Activated CD8-positive, alpha-beta memory T cell treated with anti-CD3 and anti-CD28 coated beads, Interleukin-2, amount 50 U/mL, for 48 hours (primary cell): Measurements from ENCODE around the gene STK24.
A peak's percentile ranks its signal among the peaks of the same experiment; 100 is the strongest.

Experiments used
- DNase-seq: peaks from one replicate; pipeline ENCODE4 v3.0.0-alpha.2; 2020

The STK24 gene

DNA sequence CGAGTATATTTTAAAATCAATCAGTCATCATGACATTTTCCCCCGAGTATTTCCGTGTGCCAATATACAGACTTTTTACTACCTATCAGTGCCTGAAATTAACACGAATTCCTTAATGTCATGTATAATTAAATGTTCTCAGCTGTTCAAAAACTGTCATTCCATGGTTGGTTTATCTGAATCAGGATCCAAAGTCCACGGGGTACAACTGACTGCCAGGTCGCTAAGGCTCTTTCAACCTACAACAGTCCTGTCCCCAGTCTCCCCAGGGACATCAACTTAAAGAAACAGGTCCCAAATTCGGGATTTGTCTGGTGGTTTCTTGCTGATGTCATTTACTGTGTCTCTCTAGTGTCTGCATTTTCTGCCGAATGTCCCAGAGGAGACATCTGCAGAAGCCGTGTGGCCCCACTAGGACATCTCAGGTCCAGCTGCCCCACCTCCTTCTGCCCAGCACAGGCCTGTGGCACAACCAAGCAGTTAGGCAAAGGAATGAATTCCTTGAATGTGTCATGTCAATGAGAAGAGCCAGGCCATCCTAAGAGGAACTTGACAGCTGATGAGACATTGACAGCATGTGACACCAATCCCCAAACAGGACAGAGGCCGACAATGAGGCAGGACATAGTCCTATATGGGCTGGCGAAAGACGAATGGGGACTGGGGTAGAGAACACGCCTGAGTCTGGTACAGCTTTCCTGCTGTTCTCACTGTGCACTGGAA, 109.5 kb downstream of the STK24 start:
- no peak for DNase-seq

DNA sequence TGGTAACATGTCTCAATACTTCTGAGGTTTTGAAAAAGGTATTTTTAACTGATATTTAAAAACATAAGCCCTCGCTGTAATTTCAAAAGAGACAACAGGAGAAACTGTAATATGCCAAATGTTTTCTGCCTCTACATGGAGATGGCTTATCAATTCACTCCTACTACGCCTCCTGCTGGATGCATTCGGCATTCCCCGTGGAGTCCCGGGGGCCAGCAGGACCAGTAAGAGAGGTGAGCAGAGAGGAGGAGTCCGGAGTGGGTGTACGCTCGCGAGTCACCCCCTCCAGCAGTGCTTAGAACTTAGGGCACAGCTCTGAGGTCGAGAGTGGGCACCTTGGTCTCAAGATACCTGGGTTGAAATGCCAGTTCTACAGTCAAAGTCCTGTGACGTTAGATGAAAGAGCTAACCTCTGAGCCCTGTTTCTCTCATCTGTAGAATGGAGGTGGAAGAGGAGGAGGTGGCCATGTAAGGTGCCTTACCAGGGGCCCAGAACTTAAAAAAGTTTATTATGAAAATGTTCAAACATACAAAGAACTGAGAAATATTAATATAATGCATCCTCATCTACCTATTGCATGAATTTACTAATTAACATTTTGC, 110.2 kb downstream of the STK24 start:
- peak; percentile 74 for DNase-seq

DNA sequence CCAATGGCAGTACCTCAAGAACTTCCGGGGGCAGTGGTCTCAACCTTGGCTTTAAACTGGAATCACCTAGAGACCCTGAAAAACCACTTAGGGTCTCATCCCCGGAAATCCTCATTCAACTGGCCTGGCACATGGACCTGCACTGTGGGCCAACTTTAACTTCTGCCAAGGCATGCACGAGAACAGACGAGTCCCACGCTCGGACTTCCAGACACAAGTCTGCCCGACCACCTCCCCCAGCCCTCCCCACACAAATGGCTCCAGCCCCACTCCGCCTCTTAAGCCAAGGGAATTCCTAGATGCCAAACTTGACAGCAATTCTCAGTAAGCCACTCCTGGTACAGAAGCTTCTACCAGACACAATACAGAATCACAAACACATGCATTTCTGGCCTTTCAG, 114.0 kb downstream of the STK24 start:
- no peak for DNase-seq

DNA sequence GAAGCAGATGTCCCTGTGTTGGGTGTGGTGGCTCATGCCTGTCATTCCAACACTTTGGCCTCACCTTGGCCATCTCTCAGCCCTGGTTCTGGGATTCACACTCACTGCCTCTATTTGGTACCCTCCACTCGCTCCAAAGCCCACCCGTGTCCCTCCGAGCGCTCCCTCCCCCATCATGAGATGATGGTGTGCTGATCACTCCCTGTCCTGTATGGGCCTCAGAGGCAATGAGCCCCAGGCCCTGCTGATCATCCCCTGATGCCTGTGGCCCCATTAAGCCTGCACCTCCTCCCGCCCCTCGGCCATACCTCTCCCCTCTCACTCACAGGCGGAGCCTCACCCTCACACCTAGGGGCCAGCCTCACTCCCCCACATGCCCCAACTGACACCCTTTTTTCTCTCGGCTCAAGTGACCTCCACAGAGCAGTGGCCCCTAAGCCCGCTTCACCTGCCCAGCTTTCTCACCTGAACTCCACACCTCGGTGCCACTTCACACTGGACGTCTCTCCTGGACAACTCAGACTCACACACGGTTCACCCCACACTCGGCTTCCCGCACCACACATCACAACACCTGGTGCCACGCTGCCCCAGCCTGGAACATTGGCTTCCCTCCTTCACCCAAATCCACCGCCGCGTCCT, 114.5 kb downstream of the STK24 start:
- DNase-seq: no peak

DNA sequence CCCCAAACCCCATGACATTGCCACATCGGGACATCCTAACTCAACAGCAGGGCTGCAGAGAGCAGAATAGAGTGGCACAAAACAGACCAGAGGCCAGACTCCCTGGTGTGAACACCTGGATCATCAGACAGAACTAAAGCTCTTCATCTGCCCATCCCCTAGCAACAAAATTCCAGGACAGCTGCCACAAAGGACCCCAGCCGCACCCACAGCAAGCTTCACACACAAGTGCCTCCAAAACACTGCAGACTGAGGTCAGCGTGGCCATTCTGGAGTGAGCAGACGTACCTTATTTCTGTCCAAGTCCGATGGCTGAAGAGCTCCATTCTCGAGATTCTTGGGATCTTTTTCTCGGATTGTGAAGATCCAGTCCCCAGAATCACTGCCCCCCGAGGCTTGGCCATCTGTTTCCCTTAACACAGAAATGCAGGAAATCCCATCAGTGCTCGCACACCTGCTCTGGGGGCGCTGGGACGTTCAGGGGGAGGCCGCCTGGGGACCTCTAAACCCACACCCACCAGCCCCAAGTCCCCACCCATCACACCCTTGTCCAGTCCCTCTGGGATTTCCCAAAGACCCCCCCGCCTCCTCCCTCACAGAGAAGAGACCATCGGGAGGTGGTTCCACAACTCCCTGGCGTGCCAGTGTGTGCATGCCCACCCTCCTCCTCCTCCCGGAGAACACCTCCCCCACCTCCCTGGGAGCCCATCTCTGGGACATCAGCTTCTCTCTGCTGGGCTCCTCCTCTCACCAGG, 115.2 kb downstream of the STK24 start:
- DNase-seq: no peak

DNA sequence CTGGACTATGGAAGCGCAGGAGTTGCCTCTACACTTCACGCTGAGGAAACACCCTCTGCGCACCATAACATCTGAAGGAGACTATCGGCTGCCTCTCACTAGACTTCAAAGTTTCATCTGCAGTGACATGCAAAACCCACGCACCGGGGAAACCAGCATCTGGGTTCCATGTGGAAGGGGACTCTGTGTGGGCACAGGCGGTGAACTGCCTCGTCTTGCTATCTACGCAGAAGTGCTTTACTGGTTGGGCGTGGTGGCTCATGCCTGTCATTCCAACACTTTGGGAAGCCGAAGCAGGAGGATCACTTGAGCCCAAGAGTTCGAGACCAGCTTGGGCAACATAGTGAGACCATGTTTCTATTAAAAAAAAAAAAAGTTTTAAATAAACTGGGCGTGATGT, 116.4 kb downstream of the STK24 start:
- no peak for DNase-seq

DNA sequence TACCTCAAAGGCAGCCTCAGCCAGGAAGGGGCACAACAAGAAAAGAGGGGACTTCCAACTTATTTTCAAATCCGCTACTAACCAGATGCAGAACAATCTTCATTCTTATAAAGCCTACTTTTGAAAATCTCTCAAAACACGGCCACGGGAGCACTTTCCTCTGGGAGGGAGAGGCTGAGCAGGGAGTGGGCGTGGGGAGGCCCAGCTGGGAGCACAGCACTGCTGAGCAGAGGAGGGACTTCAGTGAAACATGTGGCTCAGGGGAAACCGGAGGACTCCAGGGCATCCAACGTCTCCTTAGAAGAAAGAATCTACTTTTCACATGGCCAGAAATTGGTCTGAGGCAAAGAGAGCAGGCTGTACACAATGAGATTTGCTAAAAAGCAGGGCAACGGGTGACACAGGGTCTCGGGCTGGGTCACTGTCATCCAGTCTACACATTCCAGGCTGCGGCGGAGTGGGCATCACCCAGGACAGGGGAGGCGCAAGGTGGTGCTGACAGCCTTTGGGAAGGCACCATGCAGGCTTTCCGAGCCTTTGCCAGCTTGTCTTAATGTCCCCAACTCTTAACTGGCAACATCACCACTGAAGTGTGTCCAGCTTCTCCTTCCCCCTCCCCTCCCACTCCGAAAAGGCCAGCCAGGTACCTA, 117.1 kb downstream of the STK24 start:
- DNase-seq: no peak

DNA sequence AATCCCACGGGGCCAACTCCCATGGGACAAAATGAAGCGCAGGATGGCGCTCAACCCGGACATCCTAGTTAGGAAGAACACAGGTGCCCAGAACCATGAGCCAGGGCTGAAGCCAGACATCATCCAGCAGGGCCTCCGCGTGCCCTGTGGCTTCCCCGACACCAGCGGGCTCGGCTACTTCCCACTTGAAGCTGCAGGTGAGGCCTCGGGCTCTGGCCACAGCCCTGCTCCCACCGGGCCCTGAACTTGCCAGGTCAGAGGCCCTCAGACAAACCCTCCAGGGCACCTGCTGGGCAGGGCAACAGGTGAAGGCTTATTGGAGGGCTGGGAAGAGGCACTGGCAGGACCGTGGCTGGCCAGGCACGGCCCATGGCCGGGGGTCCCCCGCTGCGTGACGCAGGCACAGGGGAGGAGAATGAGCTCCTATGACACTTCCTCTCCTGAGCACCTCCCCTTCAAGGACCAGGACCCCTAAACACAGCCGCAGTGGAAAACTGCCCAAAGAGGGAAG, 117.7 kb downstream of the STK24 start:
- no peak for DNase-seq

DNA sequence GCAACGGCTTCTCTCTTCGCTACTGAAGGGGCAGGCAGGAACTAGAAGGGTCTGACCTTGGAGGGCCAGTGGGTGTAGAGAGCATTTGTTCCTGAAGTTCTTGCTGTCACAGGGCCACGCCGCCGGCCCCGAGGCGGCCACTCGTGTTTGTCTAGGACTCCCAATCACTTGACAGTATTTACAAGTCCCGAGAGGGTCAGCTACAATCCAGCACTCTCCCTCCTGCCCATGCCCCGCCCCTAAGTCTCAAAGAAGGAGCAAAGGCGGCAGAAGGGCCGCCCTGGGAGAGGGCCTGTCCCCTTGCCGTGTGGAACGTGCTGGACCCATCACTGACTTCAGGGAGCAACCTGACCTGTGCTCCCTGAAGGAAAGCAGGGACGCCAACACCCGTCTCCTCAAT, 118.5 kb downstream of the STK24 start:
- DNase-seq: no peak

DNA sequence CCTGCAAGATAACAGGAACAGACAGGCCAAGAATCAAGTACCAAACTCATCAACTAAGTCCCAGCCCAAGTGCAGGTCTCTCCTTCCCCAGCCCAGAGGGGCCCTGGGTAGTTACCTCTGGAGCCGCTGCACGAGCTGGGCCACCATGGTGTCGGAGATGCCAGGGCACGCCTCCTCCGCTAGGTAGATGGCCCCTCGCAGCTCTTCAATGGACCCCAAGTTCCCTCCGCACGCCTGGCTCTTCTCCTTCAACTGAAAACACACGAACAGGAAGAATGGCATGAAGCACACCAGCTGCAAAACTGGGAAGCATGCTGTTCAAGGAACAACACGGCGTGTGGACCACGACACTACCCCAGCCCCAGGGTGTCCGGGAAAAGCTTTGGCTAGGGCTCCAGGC, 119.9 kb downstream of the STK24 start:
- no peak for DNase-seq

DNA sequence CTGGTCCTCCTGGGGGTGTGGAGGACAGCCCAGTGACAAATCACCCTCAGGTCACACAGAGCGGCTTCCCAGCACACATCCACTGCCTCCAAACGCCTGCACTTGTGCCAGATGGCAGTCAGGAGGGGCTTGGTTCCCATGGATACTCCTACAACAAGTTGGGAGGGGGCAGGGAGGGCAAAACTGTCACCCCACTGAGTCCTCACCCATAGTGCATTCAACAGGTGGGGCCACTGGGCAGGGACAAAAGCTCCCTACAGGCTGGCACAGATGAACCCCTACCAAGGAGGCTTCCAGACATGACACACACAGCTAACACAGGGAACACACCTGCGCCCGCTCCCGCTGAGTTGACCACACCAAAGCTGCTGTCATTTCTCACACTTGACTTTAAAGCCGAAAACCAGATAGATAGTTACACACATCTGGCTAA, 120.5 kb downstream of the STK24 start:
- DNase-seq: no peak

DNA sequence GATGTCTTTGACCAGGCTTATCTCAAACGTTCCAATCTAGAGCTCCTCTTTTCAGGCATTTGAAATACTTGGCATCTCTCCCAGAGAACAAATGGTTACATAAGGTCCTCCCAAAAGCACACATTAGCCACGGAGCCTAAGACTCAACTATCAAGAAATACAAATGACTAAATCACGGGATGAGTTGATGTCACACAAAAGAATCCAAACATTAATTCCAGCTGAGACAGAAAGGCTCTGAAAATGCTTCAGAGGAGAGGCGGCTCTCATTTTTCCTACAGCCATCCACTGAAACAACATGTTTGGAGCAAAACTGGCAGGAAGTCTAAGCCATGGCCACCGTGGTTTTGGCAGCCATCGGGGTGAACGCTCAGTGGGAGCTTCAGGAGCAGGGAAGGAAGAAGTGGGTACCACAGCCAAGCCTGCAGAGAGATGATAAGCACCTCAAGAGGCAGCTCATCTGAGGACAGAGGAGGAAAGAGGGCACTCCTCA, 122.5 kb downstream of the STK24 start:
- no peak for DNase-seq

DNA sequence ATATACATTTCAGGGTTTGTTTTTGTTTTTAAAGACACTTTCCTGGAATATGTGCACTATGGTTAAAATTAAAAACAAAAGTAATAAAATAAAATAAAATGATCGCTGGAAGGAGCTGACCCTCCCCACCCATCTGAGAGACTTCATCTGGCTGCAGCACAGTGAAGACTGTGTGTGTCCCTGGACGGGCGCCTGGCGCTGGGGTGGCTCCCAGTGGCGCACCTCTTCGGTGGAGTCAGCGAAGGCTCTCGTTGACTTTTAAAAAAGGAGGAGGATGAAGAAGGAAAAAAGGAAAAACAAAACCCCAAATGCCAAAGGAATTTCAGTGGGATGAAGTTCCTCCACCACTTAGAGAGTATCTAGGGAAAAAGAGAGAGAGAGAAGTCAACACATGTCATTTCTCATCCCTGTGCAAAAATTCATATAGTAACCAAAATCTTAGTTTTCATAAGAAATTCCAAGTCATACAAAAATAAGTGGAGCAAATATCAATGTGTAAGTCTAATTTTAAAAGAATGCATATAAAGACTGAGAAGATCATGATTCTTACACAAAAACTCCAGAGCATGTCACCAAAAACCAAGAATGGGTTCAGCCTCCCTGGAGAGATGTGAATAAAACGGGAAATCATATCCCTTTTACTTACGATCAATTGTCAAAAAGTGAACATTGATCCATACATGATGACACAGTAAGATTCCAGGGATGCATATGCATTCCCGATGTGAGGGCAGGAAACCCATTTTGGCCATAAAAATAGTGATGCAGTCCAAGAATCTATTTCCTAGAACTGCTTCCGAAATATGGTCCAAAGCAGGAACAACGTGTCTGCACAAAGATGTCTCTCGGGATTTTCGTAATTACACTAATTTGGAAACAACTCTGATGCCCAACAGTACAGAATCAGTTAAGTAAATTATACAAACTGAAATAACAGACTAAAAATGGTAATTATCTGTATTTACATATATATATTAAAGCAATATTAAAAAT, 123.8 kb downstream of the STK24 start:
- DNase-seq: no peak

DNA sequence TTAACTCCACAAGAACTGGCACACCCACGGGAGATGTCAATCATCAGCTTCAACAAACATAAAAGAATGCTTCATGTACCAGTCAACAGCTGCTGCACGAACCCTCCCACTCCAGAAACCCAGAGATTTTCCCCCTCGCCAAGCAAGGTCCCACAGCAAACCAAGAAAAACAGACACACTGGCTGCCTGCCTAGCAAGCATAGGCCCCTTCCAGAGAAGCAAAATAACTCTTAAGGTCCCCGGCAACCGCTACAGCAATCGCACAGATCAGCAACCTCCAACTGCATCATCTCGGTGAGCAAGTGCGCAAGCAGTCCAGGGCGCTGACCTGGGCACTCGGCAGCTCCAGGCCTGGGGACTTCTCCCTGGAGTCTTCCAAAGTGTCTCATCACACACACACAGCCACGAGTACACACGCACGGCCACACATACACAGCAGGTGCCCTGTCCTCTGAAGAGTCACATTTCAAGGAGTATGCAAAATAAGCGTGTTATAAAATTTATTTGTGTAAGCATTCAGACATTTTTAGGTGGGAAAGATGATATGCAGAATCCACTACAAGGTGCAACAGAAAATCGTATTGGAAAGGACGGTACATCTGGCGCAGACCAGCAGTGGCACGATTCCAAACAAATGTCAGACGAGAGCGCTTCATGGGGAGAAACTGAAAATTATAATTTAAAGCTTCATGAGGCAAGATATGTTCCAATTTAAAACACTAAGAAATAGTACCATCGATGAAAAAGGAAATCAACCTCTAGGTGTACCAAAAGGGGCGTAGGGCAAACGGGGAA, 125.0 kb downstream of the STK24 start:
- no peak for DNase-seq

DNA sequence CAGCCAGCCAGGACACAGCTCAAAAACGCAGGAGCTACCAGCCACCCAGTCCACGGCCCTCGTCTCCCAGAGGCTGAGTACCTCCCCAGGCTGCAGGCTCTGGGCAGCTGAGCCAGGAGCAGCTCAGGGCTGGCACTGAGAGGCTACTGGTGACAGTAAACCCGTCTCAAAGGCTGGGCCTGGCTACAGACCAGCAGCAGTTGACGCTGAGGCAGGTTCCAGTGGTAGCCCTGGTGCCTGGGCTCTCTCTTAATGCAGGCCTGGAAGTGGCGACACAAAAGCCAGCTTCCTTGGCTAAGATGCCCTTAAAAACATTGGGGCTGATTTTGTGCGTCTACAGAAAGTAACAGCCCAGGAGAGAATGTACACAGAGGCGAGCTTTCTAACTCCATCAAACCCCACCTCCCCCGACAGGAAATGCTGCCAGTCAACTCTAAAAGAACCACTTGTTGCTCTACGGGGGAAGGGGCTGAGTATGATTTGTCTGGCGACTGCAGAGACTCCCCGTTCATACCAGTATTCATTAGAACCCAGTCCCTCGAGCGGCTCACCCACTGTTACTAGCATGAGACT, 126.3 kb downstream of the STK24 start:
- no peak for DNase-seq

DNA sequence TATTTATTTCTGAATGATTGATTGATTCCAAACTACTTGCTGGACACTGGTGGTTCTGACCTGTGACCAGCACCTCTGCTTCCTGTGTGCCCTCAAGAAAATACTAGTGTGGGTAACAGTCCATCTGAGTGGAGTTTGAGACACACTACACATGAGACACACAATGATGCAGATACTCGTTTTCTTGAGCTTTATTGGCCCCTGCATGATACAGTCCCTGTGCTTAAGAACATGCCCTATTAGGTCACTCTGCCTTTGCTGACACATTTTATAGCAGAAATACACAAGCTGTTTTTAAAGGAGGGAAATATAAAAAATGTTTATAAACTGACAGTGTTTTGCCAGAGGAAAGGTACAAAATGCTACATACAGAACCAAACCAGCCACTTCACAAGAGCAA, 126.9 kb downstream of the STK24 start:
- DNase-seq: no peak

DNA sequence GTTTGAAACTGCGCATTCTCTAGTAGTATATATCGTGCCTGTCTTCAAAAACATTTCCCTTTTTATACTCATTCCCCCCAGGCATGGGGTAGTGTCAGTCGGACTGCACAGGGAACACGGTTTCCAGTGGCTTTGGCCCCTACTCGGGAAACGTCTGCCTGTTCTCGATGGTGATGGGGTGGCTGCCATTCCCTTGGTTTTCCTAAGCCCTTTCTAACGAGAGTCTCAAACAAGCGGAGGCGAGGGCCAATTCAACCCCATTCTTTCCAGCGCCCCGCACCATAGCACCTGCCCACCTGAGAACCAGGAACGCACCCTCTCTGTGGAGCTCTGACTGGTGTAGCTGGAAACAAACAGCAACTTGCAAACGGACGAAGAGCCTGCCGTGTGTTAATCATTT, 127.6 kb downstream of the STK24 start:
- DNase-seq: no peak

DNA sequence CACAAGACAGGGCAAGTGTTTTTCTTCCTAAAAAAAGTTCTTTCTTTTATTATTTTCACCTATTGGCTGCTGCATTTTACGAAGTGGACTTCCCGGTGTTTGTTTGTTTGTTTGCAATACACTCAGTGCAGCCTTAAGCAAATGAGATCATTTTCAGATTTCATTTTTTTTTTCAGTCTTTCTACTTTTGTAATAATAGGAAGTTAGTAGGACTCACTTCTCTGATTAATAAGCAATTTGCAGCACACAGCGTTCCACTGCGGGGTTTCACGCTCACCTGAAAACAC, 128.3 kb downstream of the STK24 start:
- DNase-seq: no peak

DNA sequence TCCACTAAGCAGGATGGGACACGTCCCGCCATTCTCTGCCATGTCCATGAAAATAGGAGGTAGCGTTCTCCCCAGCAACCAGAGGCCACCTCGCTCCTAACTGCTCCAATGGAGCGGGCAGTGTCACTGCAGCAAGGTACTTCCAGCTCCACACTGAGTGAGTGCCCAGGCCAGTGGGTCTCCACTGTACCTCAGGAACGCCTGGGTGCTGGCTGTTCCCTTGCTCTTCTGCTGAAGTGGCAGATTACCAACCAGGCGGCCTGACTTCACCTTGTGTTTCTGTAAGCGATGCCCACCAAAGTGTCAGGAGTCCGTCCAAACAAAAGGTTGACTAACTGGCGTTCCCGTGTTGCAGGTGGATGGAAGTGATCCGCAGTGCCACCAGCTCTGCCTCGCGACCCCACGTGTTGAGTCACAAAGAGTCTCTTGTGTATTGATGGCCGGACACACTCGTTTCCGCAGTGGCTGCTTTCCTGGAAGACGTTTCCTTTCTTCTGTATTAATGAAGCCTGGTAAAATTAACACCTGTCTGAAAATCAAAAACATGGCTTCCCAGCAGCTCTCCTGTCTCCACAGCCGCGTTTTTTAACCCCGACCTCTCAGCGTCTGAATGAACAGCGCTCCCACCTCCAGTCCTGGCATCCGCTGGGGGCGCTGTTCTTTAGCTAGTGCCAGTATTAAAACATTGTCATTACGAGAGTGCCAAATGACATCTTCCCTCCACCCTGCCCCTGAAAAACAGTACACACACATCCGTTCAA, 128.8 kb downstream of the STK24 start:
- DNase-seq: no peak

DNA sequence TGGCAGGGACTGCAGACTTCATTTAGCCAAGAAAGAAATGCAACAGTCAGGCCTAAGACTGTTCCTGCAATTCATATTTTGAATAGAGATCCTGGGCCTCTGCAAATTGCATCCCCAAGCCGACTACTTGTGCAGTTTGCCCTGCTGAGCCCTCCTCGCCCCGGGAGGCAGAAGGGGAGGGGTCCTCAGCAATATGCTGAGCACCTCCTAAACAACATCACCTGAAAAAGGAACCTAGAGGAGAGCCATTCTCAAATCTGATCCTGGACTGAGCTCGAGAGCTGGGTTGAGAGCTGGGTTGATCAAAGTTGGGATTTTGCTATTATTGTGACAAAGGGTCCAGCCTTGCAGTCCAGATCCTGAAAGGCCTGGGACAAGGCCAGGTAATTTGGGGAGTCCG, 129.8 kb downstream of the STK24 start:
- no peak for DNase-seq
